Fibroblast of the conjunctiva (primary cell): ENCODE measurements around the gene OPN4.

Source experiments
- DNase-seq: peaks from one replicate; pipeline ENCODE4 v3.0.0-alpha.2; 2010; ENCODE audit warnings: low read depth

Gene OPN4

GRCh38 chr10:86662186-86663045 is 8.1 kb downstream of the OPN4 start:
- DNase-seq, result no peak

GRCh38 chr10:86663046-86663345 is 8.6 kb downstream of the OPN4 start:
- no peak for DNase-seq

GRCh38 chr10:86663576-86664339 is 9.4 kb downstream of the OPN4 start:
- DNase-seq, result no peak

GRCh38 chr10:86664341-86665217 is 10.2 kb downstream of the OPN4 start:
- DNase-seq, result no peak

- no peak for DNase-seq
These were observed 10.9 kb downstream of the OPN4 start for GRCh38 chr10:86665218-86665607.

- no peak for DNase-seq
These were observed 11.5 kb downstream of the OPN4 start for GRCh38 chr10:86665868-86666267.

- no peak for DNase-seq
These were observed 12.2 kb downstream of the OPN4 start for GRCh38 chr10:86666538-86666937.

GRCh38 chr10:86667421-86668181 is 13.3 kb downstream of the OPN4 start:
- no peak for DNase-seq

GRCh38 chr10:86668297-86669165 is 14.2 kb downstream of the OPN4 start, which contains the start of gene LDB3:
Gene LDB3 (plus strand): TSS chr10:86668511. CDS start chr10:86668692, 181 bp downstream.
- DNase-seq, result no peak

- no peak for DNase-seq
These were observed 16.0 kb downstream of the OPN4 start for GRCh38 chr10:86670290-86670811.

GRCh38 chr10:86670876-86671275 is 16.5 kb downstream of the OPN4 start:
- DNase-seq, result no peak

GRCh38 chr10:86671419-86671818 is 17.1 kb downstream of the OPN4 start:
- no peak for DNase-seq

GRCh38 chr10:86671985-86672710 is 17.8 kb downstream of the OPN4 start:
- DNase-seq, result no peak

- DNase-seq, result no peak
These were observed 19.0 kb downstream of the OPN4 start for GRCh38 chr10:86673216-86673826.

- DNase-seq, result no peak
These were observed 19.7 kb downstream of the OPN4 start for GRCh38 chr10:86673827-86674581.

GRCh38 chr10:86674912-86675311 is 20.6 kb downstream of the OPN4 start:
- DNase-seq, result no peak

- DNase-seq, result no peak
These were observed 23.0 kb downstream of the OPN4 start for GRCh38 chr10:86677374-86677773.

GRCh38 chr10:86678999-86679792 is 24.8 kb downstream of the OPN4 start:
- DNase-seq, result no peak
